GM18508 (cell line): Measurements from ENCODE around the gene LENEP.

Experiments
- ATAC-seq: cut with Tn5 transposase; IDR thresholded peaks from one replicate; pipeline ENCODE4 v1.9.1; 2021; ENCODE audit warnings: moderate number of reproducible peaks; ENCODE audit not compliant: insufficient read depth, unreplicated experiment

The LENEP gene

GRCh38 chr1:155019377-155020245, 26.2 kb downstream of the LENEP start:
- no peak for ATAC-seq

GRCh38 chr1:155022136-155022926, 28.9 kb downstream of the LENEP start:
- ATAC-seq: no peak

- no peak for ATAC-seq
Measured at GRCh38 chr1:155022927-155023236, 29.5 kb downstream of the LENEP start.

- no peak for ATAC-seq
Measured at GRCh38 chr1:155023627-155024026, 30.2 kb downstream of the LENEP start.

GRCh38 chr1:155024315-155024714, 30.9 kb downstream of the LENEP start:
- no peak for ATAC-seq

GRCh38 chr1:155026154-155026553, 32.8 kb downstream of the LENEP start:
- no peak for ATAC-seq

- ATAC-seq: no peak
Measured at GRCh38 chr1:155026588-155026987, 33.2 kb downstream of the LENEP start.

GRCh38 chr1:155029513-155030242, 36.3 kb downstream of the LENEP start:
- no peak for ATAC-seq

GRCh38 chr1:155030243-155030795, 36.9 kb downstream of the LENEP start:
- ATAC-seq: no peak

- ATAC-seq: no peak
Measured at GRCh38 chr1:155030899-155031298, 37.5 kb downstream of the LENEP start.

GRCh38 chr1:155032886-155033285, 39.5 kb downstream of the LENEP start:
- no peak for ATAC-seq

- ATAC-seq: no peak
Measured at GRCh38 chr1:155033524-155033923, 40.1 kb downstream of the LENEP start, which contains the start of the genes DCST1 and DCST2. TSS of gene DCST1 (plus strand) at chr1:155033824. CDS start at chr1:155034037, 213 bp downstream. TSS of gene DCST2 (minus strand) at chr1:155033781. CDS start at chr1:155033701, 80 bp downstream.

GRCh38 chr1:155034318-155035208, 41.2 kb downstream of the LENEP start:
- ATAC-seq: no peak

GRCh38 chr1:155035936-155036335, 42.5 kb downstream of the LENEP start:
- no peak for ATAC-seq

- ATAC-seq: no peak
Measured at GRCh38 chr1:155037043-155037442, 43.7 kb downstream of the LENEP start.

- ATAC-seq: no peak
Measured at GRCh38 chr1:155037851-155038441, 44.6 kb downstream of the LENEP start.

- ATAC-seq: no peak
Measured at GRCh38 chr1:155038602-155039307, 45.4 kb downstream of the LENEP start.

GRCh38 chr1:155039308-155039669, 45.9 kb downstream of the LENEP start:
- no peak for ATAC-seq
